ENCODE measurements around the gene CCDC14.
"Not testable (repeated sequence)": the region's sequence is repeated elsewhere in the genome, so short reads cannot be mapped to it uniquely, and the experiment has no call there.

The CCDC14 gene

GRCh38 chr3:123909785-123910184, 51.2 kb downstream of the CCDC14 start:
- TF ChIP-seq, protein P1, sequence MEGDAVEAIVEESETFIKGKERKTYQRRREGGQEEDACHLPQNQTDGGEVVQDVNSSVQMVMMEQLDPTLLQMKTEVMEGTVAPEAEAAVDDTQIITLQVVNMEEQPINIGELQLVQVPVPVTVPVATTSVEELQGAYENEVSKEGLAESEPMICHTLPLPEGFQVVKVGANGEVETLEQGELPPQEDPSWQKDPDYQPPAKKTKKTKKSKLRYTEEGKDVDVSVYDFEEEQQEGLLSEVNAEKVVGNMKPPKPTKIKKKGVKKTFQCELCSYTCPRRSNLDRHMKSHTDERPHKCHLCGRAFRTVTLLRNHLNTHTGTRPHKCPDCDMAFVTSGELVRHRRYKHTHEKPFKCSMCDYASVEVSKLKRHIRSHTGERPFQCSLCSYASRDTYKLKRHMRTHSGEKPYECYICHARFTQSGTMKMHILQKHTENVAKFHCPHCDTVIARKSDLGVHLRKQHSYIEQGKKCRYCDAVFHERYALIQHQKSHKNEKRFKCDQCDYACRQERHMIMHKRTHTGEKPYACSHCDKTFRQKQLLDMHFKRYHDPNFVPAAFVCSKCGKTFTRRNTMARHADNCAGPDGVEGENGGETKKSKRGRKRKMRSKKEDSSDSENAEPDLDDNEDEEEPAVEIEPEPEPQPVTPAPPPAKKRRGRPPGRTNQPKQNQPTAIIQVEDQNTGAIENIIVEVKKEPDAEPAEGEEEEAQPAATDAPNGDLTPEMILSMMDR (IDR thresholded peaks at IDR 0.05; ENCODE audit: extremely low read depth, missing control alignments), result no peak
- peak; percentile 4 for DNase-seq (ENCODE audit: low spot score)

- no peak for DNase-seq (ENCODE audit: low spot score)
Observed at GRCh38 chr3:123907720-123908119, 53.3 kb downstream of the CCDC14 start.

GRCh38 chr3:123899300-123899865, 61.6 kb downstream of the CCDC14 start:
- no peak for DNase-seq (ENCODE audit: low spot score)
- TF ChIP-seq, protein P1 (IDR thresholded peaks at IDR 0.05; ENCODE audit: extremely low read depth, missing control alignments), result no peak

More at GRCh38 chr3:123907720-123908119, 53.3 kb downstream of the CCDC14 start:
- TF ChIP-seq, protein P1 (IDR thresholded peaks at IDR 0.05; ENCODE audit: extremely low read depth, missing control alignments), result no peak

DNA sequence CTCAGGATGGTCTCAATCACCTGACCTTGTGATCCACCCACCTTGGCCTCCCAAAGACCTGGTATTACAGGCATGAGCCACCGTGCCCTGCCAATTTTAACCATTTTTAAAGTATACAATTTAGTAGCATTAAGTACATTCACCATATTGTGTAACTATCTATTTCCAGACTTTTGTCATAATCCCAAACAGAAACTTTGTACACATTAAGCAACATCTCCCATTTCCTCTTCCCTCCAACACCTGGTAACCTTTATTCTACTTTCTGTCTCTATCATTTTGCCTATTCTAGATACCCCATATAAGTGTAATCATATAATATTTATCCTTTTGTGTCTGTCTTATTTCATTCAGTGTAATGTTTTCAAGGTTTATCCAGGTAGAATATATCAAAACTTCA, 68.0 kb downstream of the CCDC14 start:
- no peak for DNase-seq (ENCODE audit: low spot score)
- TF ChIP-seq, protein P1 (IDR thresholded peaks at IDR 0.05; ENCODE audit: extremely low read depth, missing control alignments), result no peak

- TF ChIP-seq, protein P1 (IDR thresholded peaks at IDR 0.05; ENCODE audit: extremely low read depth, missing control alignments), result no peak
Observed at GRCh38 chr3:123892195-123892594, 68.8 kb downstream of the CCDC14 start.

DNA sequence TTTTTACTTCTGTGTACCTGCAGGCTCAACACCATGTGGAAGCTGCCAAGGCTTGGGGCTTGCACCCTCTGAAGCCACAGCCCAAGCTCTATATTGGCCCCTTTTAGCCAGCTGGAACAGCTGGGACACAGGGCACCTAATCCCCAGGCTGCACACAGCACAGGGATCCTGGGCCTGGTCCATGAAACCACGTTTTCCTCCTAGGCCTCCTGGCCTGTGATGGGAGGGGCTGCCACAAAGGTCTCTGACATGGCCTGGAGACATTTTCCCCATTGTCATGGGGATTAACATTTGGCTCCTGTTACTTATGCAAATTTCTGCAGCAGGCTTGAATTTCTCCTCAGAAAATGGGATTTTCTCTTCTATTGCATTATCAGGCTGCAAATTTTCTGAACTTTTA, 70.0 kb downstream of the CCDC14 start:
- DNase-seq (ENCODE audit: low spot score), result not testable (repeated sequence)

More at GRCh38 chr3:123892195-123892594, 68.8 kb downstream of the CCDC14 start:
- no peak for DNase-seq (ENCODE audit: low spot score)

DNA sequence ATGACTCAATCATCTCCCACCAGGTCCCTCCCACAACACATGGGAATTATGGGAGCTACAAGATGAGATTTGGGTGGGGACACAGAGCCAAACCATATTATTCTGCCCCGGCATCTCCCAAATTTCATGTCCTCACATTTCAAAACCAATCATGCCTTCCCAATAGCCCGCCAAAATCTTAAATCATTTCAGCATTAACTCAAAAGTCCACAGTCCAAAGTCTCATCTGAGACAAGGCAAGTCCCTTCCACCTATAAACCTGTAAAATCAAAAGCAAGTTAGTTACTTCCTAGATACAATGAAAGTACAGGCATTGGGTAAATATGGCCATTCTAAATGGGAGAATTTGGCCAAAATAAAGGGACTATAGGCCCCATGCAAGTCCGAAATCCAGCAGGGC, 70.9 kb downstream of the CCDC14 start:
- not testable (repeated sequence) for DNase-seq (ENCODE audit: low spot score)

GRCh38 chr3:123884993-123885392, 76.0 kb downstream of the CCDC14 start:
- DNase-seq (ENCODE audit: low spot score), result no peak
- TF ChIP-seq, protein P1 (IDR thresholded peaks at IDR 0.05; ENCODE audit: extremely low read depth, missing control alignments), result no peak

Measured in GM20000 (cell line).